ENCODE results near the gene BMP2K.

Gene BMP2K

DNA sequence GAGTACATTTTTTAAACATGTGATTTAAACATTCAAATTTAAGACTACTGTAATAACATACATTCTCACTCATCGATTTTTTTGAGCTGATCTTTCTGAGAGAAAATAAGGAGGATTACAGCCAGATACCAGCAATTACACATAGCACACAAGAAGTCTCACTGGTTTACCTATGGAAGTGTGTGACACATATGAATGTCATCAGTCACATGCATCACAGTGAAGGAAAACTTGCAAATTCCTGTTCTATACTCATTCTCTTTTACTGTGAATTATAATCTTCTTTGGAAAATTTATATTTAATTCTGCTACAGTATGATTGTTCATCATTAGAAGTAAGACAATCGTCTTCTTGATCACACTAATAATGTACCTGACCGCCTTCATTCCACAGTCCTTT is 21.3 kb upstream of the BMP2K start:
- no peak for FAIRE-seq
- no peak for TF ChIP-seq POLR2A (IDR thresholded peaks at IDR 0.05; ENCODE audit: low read depth, low read length)
- no peak for DNase-seq (ENCODE audit: insufficient read length, low spot score)

GRCh38 chr4:78756137-78756536 is 20.0 kb upstream of the BMP2K start:
- FAIRE-seq (no peak), DNase-seq (ENCODE audit: insufficient read length, low spot score) (no peak)
- TF ChIP-seq POLR2A (IDR thresholded peaks at IDR 0.05; ENCODE audit: low read depth, low read length), result no peak

DNA sequence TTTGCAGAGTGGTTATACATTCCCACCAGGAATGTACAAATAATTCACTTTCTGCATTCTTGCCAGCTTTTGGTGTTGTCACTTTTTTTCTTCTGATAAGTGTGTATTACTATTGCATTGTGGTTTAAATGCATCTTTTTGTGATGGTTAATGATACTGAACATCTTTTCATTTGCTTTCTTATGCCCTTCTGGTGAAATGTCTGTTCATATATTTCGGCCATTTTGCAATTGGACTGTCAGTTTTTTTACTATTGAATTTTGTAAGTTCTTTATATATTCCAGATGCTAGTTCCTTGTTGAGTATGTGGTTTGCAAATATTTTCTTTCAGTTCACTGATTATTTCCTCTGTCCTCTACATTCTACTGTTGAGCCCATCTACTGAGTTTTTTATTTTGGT is 19.4 kb upstream of the BMP2K start:
- no peak for TF ChIP-seq POLR2A (IDR thresholded peaks at IDR 0.05; ENCODE audit: low read depth, low read length)
- no peak for FAIRE-seq
- no peak for DNase-seq (ENCODE audit: insufficient read length, low spot score)

- no peak for DNase-seq (ENCODE audit: insufficient read length, low spot score)
- FAIRE-seq, result no peak
- no peak for TF ChIP-seq POLR2A (IDR thresholded peaks at IDR 0.05; ENCODE audit: low read depth, low read length)
These were observed 18.6 kb upstream of the BMP2K start for GRCh38 chr4:78757574-78757973.

GRCh38 chr4:78758085-78758484 is 18.1 kb upstream of the BMP2K start:
- DNase-seq (ENCODE audit: insufficient read length, low spot score) (no peak), FAIRE-seq (no peak)
- no peak for TF ChIP-seq POLR2A (IDR thresholded peaks at IDR 0.05; ENCODE audit: low read depth, low read length)

DNA sequence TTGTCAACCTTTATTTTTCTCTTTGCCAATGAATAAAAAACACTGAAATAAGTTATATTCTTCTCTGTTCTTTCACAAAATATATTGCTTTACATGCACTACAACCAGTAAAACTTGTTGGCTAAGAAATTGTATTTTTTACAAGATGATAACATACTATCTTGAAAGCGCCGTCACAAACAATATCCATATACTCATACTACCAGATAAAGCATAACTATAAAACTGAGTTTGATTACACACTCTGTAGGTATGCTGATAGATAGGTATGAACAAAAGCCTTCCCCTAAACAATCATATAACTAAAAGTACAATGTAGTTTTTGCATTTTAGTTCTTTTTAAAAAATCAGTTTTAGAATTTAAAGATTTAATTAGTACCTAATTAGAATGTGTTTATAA is 13.6 kb upstream of the BMP2K start:
- TF ChIP-seq POLR2A (IDR thresholded peaks at IDR 0.05; ENCODE audit: low read depth, low read length), result no peak
- FAIRE-seq, result no peak
- DNase-seq (ENCODE audit: insufficient read length, low spot score), result no peak

GRCh38 chr4:78763251-78763650 is 12.9 kb upstream of the BMP2K start:
- no peak for FAIRE-seq
- DNase-seq (ENCODE audit: insufficient read length, low spot score), result no peak
- no peak for TF ChIP-seq POLR2A (IDR thresholded peaks at IDR 0.05; ENCODE audit: low read depth, low read length)

DNA sequence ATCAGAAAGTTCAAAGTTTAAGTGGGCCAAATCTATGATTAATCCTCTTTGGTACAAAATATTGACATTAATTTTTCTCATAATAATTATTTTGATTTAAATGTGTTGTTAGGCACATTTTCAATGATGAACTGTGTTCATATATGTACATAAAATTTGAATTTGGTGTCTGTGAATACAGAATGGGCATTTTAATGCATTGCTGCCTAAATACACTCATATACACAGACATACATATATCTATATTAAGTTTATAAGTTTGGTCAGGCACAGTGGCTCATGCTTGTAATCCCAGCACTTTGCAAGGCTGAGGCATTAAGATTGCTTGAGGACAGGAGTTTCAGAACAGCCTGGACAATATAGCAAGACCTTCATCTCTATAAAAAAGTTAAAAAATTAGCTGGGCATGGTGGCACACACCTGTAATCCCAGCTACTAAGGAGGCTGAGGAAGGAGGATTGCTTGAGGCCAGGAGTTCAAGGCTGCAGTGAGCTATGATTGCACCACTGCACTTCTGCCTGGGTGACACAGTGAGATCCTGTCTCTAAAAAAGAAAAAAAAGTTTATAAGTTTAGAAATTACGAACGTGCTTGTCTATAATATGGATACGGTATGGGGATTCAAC is 12.3 kb upstream of the BMP2K start:
- no peak for TF ChIP-seq POLR2A (IDR thresholded peaks at IDR 0.05; ENCODE audit: low read depth, low read length)
- DNase-seq (ENCODE audit: insufficient read length, low spot score) (no peak), FAIRE-seq (no peak)

- TF ChIP-seq POLR2A (IDR thresholded peaks at IDR 0.05; ENCODE audit: low read depth, low read length), result no peak
- DNase-seq (ENCODE audit: insufficient read length, low spot score), result no peak
- no peak for FAIRE-seq
These were observed 11.6 kb upstream of the BMP2K start for GRCh38 chr4:78764498-78764961.

DNA sequence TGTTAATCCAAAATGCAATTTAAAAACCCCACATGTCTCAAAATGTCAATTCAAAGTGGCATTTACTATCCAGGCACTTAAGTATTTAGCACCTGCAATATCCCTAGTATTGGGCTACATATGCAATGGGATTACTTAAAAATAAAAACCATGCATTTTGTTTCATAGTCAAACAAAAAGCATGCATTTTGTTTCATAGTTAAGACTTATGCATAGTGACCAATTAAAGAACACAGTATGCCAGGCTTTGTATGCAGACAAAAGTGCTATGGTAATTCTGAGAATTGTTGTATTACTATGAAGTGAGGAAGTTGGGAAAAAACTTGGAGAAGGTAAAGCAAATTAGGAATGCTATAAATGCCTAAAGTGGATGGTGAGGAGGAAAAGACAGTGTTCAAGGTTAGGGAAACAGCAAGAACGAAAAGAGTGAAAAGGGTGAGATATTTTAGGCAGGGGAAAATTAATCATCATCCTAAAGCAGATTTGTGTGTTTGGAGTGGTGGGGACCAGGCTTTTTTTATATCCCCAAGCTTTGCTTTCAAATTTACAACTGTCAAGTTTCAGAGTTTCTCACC is 10.6 kb upstream of the BMP2K start:
- DNase-seq (ENCODE audit: insufficient read length, low spot score), result no peak
- no peak for TF ChIP-seq POLR2A (IDR thresholded peaks at IDR 0.05; ENCODE audit: low read depth, low read length)
- FAIRE-seq, result no peak

GRCh38 chr4:78766026-78766425 is 10.1 kb upstream of the BMP2K start:
- FAIRE-seq (no peak), DNase-seq (ENCODE audit: insufficient read length, low spot score) (no peak)
- no peak for TF ChIP-seq POLR2A (IDR thresholded peaks at IDR 0.05; ENCODE audit: low read depth, low read length)

DNA sequence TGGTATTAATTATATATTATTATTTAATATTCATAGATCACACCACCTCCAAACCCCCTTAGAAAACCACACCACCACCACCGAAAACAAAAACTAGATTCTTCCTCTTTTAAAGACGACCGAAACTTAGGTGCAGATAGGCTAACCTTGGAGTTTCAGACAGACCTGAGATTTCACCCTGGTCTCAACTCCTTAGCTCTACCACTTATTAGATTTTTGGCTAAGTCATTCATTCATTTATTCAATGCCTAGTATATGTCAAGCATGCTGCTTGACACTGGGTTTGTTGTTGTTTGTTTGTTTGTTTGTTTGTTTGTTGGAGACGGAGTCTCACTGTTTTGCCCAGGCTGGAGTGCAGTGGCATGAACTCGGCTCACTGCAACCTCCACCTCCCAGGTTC is 9.5 kb upstream of the BMP2K start:
- FAIRE-seq (no peak), DNase-seq (ENCODE audit: insufficient read length, low spot score) (no peak)
- TF ChIP-seq POLR2A (IDR thresholded peaks at IDR 0.05; ENCODE audit: low read depth, low read length), result no peak

DNA sequence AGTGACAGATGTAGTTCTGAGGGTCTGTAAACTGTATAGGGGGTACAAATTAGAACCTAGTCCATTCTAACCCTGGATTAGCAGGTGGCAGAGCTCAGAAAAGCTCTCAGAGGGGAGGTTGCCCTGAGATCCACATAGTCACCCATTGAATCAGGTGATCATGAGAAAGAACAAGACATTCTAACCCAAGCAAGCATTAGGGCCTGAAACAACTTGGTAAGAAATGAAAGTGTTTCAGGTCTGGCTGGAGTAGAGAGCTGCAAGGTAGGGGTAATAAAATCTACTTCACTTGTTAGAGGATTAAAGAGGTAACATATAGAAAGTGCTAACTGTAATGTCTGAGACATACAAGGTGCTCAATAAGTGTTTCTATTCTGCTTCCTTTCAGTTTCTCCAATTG is 8.8 kb upstream of the BMP2K start:
- no peak for TF ChIP-seq POLR2A (IDR thresholded peaks at IDR 0.05; ENCODE audit: low read depth, low read length)
- FAIRE-seq (no peak), DNase-seq (ENCODE audit: insufficient read length, low spot score) (no peak)

GRCh38 chr4:78768452-78769180 is 7.5 kb upstream of the BMP2K start:
- peak; percentile 69 for FAIRE-seq
- TF ChIP-seq POLR2A (IDR thresholded peaks at IDR 0.05; ENCODE audit: low read depth, low read length), result no peak
- DNase-seq (ENCODE audit: insufficient read length, low spot score), result no peak

- TF ChIP-seq POLR2A (IDR thresholded peaks at IDR 0.05; ENCODE audit: low read depth, low read length), result no peak
- FAIRE-seq, result no peak
- DNase-seq (ENCODE audit: insufficient read length, low spot score), result no peak
These were observed 6.0 kb upstream of the BMP2K start for GRCh38 chr4:78770091-78770642.

All from H54 (cell line).